Measurements from ENCODE around the gene B3GALT6. TPM values are rescaled to one million over a fixed set of nuclear protein-coding genes. Genes with fewer than 3 reads are reported as not detected.

Gene B3GALT6
- total RNA-seq, 1 donor from 2014 or later: 15.8 TPM

- H3K27me3 Mint-ChIP-seq (ENCODE audit: insufficient read depth, low read depth): peaks cover 9% of the 10 kb centered on the region
- DNase-seq (ENCODE audit: low spot score): no peak
- H3K36me3 Mint-ChIP-seq: peaks cover 20% of the 10 kb centered on the region
- H3K36me3 ChIP-seq: no peaks in the 10 kb centered on the region
- H3F3A ChIP-seq (ENCODE audit: low read depth): no peaks in the 10 kb centered on the region
- H4K20me1 ChIP-seq (ENCODE audit: low read depth): no peaks in the 10 kb centered on the region
- H2AFZ ChIP-seq (replicated peaks): no peak overlapping the region
- no peak overlapping the region for H3K4me3 Mint-ChIP-seq
- H3K79me2 ChIP-seq (ENCODE audit: low read depth): peaks cover 4% of the 10 kb centered on the region
- no peak overlapping the region for H3K27ac ChIP-seq
- no peaks in the 10 kb centered on the region for H3K4me1 ChIP-seq
- no peak overlapping the region for H3K4me3 ChIP-seq
- no peak overlapping the region for H3K4me2 ChIP-seq
- H3K4me1 Mint-ChIP-seq: no peaks in the 10 kb centered on the region
- H3K27ac Mint-ChIP-seq: peak overlapping the region; percentile 53
- no peaks in the 10 kb centered on the region for H3K9me3 ChIP-seq (ENCODE audit: low read depth)
- H3K9me3 Mint-ChIP-seq: no peaks in the 10 kb centered on the region
- H3K27me3 ChIP-seq: no peaks in the 10 kb centered on the region
- H3K9ac ChIP-seq: no peak overlapping the region
- TF ChIP-seq CTCF (IDR thresholded peaks at IDR 0.05): no peak
- no peak for TF ChIP-seq EZH2 (IDR thresholded peaks at IDR 0.05)
- no peak for TF ChIP-seq EZH2phosphoT487 (IDR thresholded peaks at IDR 0.05)
These were observed 10.0 kb upstream of the B3GALT6 start for GRCh38 chr1:1221887-1222574.

- Mint-ChIP-seq H3K4me1 (no peaks in the 10 kb centered on the region), H3K27me3 (ENCODE audit: insufficient read depth, low read depth) (peaks cover 9% of the 10 kb centered on the region), H3K4me3 (peak overlapping the region; percentile 46), H3K9me3 (no peaks in the 10 kb centered on the region), H3K27ac (peak overlapping the region; percentile 81), H3K36me3 (peaks cover 20% of the 10 kb centered on the region)
- no peaks in the 10 kb centered on the region for H3K4me1 ChIP-seq
- H3K27me3 ChIP-seq: no peaks in the 10 kb centered on the region
- H3K9ac ChIP-seq: no peak overlapping the region
- no peak overlapping the region for H3K27ac ChIP-seq
- H3K36me3 ChIP-seq: no peaks in the 10 kb centered on the region
- no peaks in the 10 kb centered on the region for H4K20me1 ChIP-seq (ENCODE audit: low read depth)
- no peaks in the 10 kb centered on the region for H3K9me3 ChIP-seq (ENCODE audit: low read depth)
- H3K4me3 ChIP-seq: no peak overlapping the region
- no peak overlapping the region for H3K4me2 ChIP-seq
- H2AFZ ChIP-seq (replicated peaks): no peak overlapping the region
- H3F3A ChIP-seq (ENCODE audit: low read depth): no peaks in the 10 kb centered on the region
- DNase-seq (ENCODE audit: low spot score): no peak
- H3K79me2 ChIP-seq (ENCODE audit: low read depth): peaks cover 4% of the 10 kb centered on the region
- TF ChIP-seq EZH2 (IDR thresholded peaks at IDR 0.05) (no peak), CTCF (IDR thresholded peaks at IDR 0.05) (no peak), EZH2phosphoT487 (IDR thresholded peaks at IDR 0.05) (no peak)
These were observed 9.3 kb upstream of the B3GALT6 start for GRCh38 chr1:1222575-1223225.

GRCh38 chr1:1223321-1223720, 8.7 kb upstream of the B3GALT6 start:
- no peak overlapping the region for H3K4me3 Mint-ChIP-seq
- Histone ChIP-seq H4K20me1 (ENCODE audit: low read depth) (no peaks in the 10 kb centered on the region), H3K27ac (no peak overlapping the region), H3K79me2 (ENCODE audit: low read depth) (peaks cover 4% of the 10 kb centered on the region), H2AFZ (replicated peaks) (no peak overlapping the region), H3K4me1 (no peaks in the 10 kb centered on the region), H3F3A (ENCODE audit: low read depth) (no peaks in the 10 kb centered on the region), H3K9ac (no peak overlapping the region), H3K4me3 (no peak overlapping the region), H3K4me2 (no peak overlapping the region), H3K27me3 (no peaks in the 10 kb centered on the region), H3K9me3 (ENCODE audit: low read depth) (no peaks in the 10 kb centered on the region), H3K36me3 (no peaks in the 10 kb centered on the region)
- TF ChIP-seq EZH2 (IDR thresholded peaks at IDR 0.05): no peak
- no peak for TF ChIP-seq EZH2phosphoT487 (IDR thresholded peaks at IDR 0.05)
- no peak for TF ChIP-seq CTCF (IDR thresholded peaks at IDR 0.05)
- no peaks in the 10 kb centered on the region for H3K9me3 Mint-ChIP-seq
- no peaks in the 10 kb centered on the region for H3K4me1 Mint-ChIP-seq
- peaks cover 9% of the 10 kb centered on the region for H3K27me3 Mint-ChIP-seq (ENCODE audit: insufficient read depth, low read depth)
- H3K36me3 Mint-ChIP-seq: peaks cover 20% of the 10 kb centered on the region
- peak overlapping the region; percentile 81 for H3K27ac Mint-ChIP-seq
- no peak for DNase-seq (ENCODE audit: low spot score)
